ENCODE data around the gene KCNAB2. TPM values are rescaled to one million over a fixed set of nuclear protein-coding genes. Genes with fewer than 3 reads are reported as not detected.
A peak's percentile ranks its signal among the peaks of the same experiment; 100 is the strongest.

The KCNAB2 gene
- total RNA-seq, 1 donor from 2014 or later = 8.8 TPM

- peak overlapping the region; percentile 82 for H3K27ac ChIP-seq
- intact Hi-C loops (cut with DNase I) = no loop called here
- no peaks in the 10 kb centered on the region for H3K9me3 ChIP-seq
- no peak for DNase-seq (ENCODE audit: extremely low spot score in 2 of 2)
- H3K27me3 ChIP-seq = no peaks in the 10 kb centered on the region
- no peaks in the 10 kb centered on the region for H3K36me3 ChIP-seq
- TF ChIP-seq POLR2A (IDR thresholded peaks at IDR 0.05) = no peak
- TF ChIP-seq POLR2AphosphoS5 (IDR thresholded peaks at IDR 0.05; ENCODE audit: insufficient read depth in 1 of 2, low read depth in 1 of 2) = no peak
- no peak for TF ChIP-seq CTCF (IDR thresholded peaks at IDR 0.05)
- peaks cover 20% of the 10 kb centered on the region for H3K4me1 ChIP-seq
- no peak overlapping the region for H3K4me3 ChIP-seq
These were observed 52.1 kb downstream of the KCNAB2 start for GRCh38 chr1:6097824-6098223.

GRCh38 chr1:6098303-6099215 is 52.9 kb downstream of the KCNAB2 start:
- Histone ChIP-seq H3K27ac (peak overlapping the region; percentile 82), H3K27me3 (no peaks in the 10 kb centered on the region), H3K4me3 (no peak overlapping the region), H3K4me1 (peaks cover 20% of the 10 kb centered on the region), H3K36me3 (no peaks in the 10 kb centered on the region), H3K9me3 (no peaks in the 10 kb centered on the region)
- intact Hi-C loops (cut with DNase I) = no loop called here
- TF ChIP-seq CTCF (IDR thresholded peaks at IDR 0.05) (no peak), POLR2AphosphoS5 (IDR thresholded peaks at IDR 0.05; ENCODE audit: insufficient read depth in 1 of 2, low read depth in 1 of 2) (peak in 1 of 2 donors; percentile 83)
- DNase-seq (ENCODE audit: extremely low spot score in 2 of 2) = no peak

- H3K27ac ChIP-seq = peak overlapping the region; percentile 82
- DNase-seq (ENCODE audit: extremely low spot score in 2 of 2) = no peak
- H3K27me3 ChIP-seq = no peaks in the 10 kb centered on the region
- H3K4me1 ChIP-seq = peaks cover 20% of the 10 kb centered on the region
- no peaks in the 10 kb centered on the region for H3K9me3 ChIP-seq
- no peak overlapping the region for H3K4me3 ChIP-seq
- TF ChIP-seq POLR2A (IDR thresholded peaks at IDR 0.05) (no peak), POLR2AphosphoS5 (IDR thresholded peaks at IDR 0.05; ENCODE audit: insufficient read depth in 1 of 2, low read depth in 1 of 2) (no peak), CTCF (IDR thresholded peaks at IDR 0.05) (no peak)
- H3K36me3 ChIP-seq = no peaks in the 10 kb centered on the region
- intact Hi-C loops (cut with DNase I) = no loop called here
These were observed 53.6 kb downstream of the KCNAB2 start for GRCh38 chr1:6099297-6099696.

GRCh38 chr1:6099787-6100765 is 54.4 kb downstream of the KCNAB2 start:
- no peak overlapping the region for H3K27ac ChIP-seq
- no peaks in the 10 kb centered on the region for H3K9me3 ChIP-seq
- no peaks in the 10 kb centered on the region for H3K36me3 ChIP-seq
- no peak overlapping the region for H3K4me3 ChIP-seq
- peaks cover 20% of the 10 kb centered on the region for H3K4me1 ChIP-seq
- TF ChIP-seq POLR2AphosphoS5 (IDR thresholded peaks at IDR 0.05; ENCODE audit: insufficient read depth in 1 of 2, low read depth in 1 of 2) = no peak
- TF ChIP-seq POLR2A (IDR thresholded peaks at IDR 0.05) = no peak
- TF ChIP-seq CTCF (IDR thresholded peaks at IDR 0.05) = no peak
- DNase-seq (ENCODE audit: extremely low spot score in 2 of 2) = no peak
- no peaks in the 10 kb centered on the region for H3K27me3 ChIP-seq
- intact Hi-C loops (cut with DNase I) = no loop called here
